ENCODE data around the gene DOCK9. TPM values are rescaled to one million over a fixed set of nuclear protein-coding genes. Genes with fewer than 3 reads are reported as not detected.

The DOCK9 gene
- total RNA-seq, 1 experiment from 2014 or later: 30.5 TPM

GRCh38 chr13:98997738-98998641 lies 20.1 kb upstream of the DOCK9 start:
- CTCF ChIA-PET: no interaction called here
- H3K27ac ChIP-seq (ENCODE audit: low read length): no peak overlapping the region
- intact Hi-C loops (cut with micrococcal nuclease; ENCODE audit: unreplicated experiment) (no loop called here), in situ Hi-C loops (cut with HindIII; ENCODE audit: low pct_unique_long_range_greater_than_20kb, low sequenced_read_pairs) (no loop called here)
- DNase-seq (ENCODE audit: low read depth, low spot score) (no peak), ATAC-seq (no peak)
- no peaks in the 10 kb centered on the region; the same call in 1 of the 2 replicates for H3K4me1 ChIP-seq (ENCODE audit: control insufficient read depth, insufficient read depth, low read length)
- H3K27me3 ChIP-seq (ENCODE audit: control insufficient read depth, insufficient read depth, low read length): no peaks in the 10 kb centered on the region
- BruUV-seq (replicated peaks): no TSS peak
- H3K4me3 ChIP-seq (ENCODE audit: low read depth in 2 of 2, low read length in 2 of 2): no peak overlapping the region
- H3K36me3 ChIP-seq (ENCODE audit: control insufficient read depth, insufficient read depth, low read length): no peaks in the 10 kb centered on the region
- POLR2A ChIA-PET: no interaction called here
- H3K9me3 ChIP-seq (ENCODE audit: control insufficient read depth, insufficient read depth, low read depth, low read length): no peaks in the 10 kb centered on the region
- TF ChIP-seq TCF7L2 (IDR thresholded peaks at IDR 0.05; ENCODE audit: low read depth, low read length) (no peak), SIN3A (IDR thresholded peaks at IDR 0.05; ENCODE audit: borderline replicate concordance, insufficient read depth, low read depth, low read length) (no peak), REST (IDR thresholded peaks at IDR 0.05; ENCODE audit: insufficient read depth in 1 of 2, low read depth in 2 of 2, low read length in 1 of 2) (no peak), CTCF (IDR thresholded peaks at IDR 0.05) (no peak), POLR2AphosphoS5 (IDR thresholded peaks at IDR 0.05; ENCODE audit: low read depth, low read length) (no peak)

- DNase-seq (ENCODE audit: low read depth, low spot score): no peak
- ATAC-seq: no peak
- ChIA-PET POLR2A (no interaction called here), CTCF (no interaction called here)
- Histone ChIP-seq H3K9me3 (ENCODE audit: control insufficient read depth, insufficient read depth, low read depth, low read length) (no peaks in the 10 kb centered on the region), H3K27me3 (ENCODE audit: control insufficient read depth, insufficient read depth, low read length) (no peaks in the 10 kb centered on the region), H3K4me3 (ENCODE audit: low read depth in 2 of 2, low read length in 2 of 2) (no peak overlapping the region), H3K4me1 (ENCODE audit: control insufficient read depth, insufficient read depth, low read length) (no peaks in the 10 kb centered on the region; the same call in 1 of the 2 replicates), H3K27ac (ENCODE audit: low read length) (no peak overlapping the region), H3K36me3 (ENCODE audit: control insufficient read depth, insufficient read depth, low read length) (no peaks in the 10 kb centered on the region)
- in situ Hi-C loops (cut with HindIII; ENCODE audit: low pct_unique_long_range_greater_than_20kb, low sequenced_read_pairs) (no loop called here), intact Hi-C loops (cut with micrococcal nuclease; ENCODE audit: unreplicated experiment) (no loop called here)
- no TSS peak for BruUV-seq (replicated peaks)
- TF ChIP-seq REST (IDR thresholded peaks at IDR 0.05; ENCODE audit: insufficient read depth in 1 of 2, low read depth in 2 of 2, low read length in 1 of 2) (no peak), POLR2AphosphoS5 (IDR thresholded peaks at IDR 0.05; ENCODE audit: low read depth, low read length) (no peak), TCF7L2 (IDR thresholded peaks at IDR 0.05; ENCODE audit: low read depth, low read length) (no peak), SIN3A (IDR thresholded peaks at IDR 0.05; ENCODE audit: borderline replicate concordance, insufficient read depth, low read depth, low read length) (no peak), CTCF (IDR thresholded peaks at IDR 0.05) (no peak)
Measured at GRCh38 chr13:98997011-98997730, 19.3 kb upstream of the DOCK9 start.

Measured in Panc1 (cell line).